Activated naive CD8-positive, alpha-beta T cell treated with anti-CD3 and anti-CD28 coated beads, Interleukin-2, amount 50 U/mL, for 16 hours (primary cell): ENCODE data around the gene PLK5.
"Not testable (repeated sequence)": the region's sequence is repeated elsewhere in the genome, so short reads cannot be mapped to it uniquely, and the experiment has no call there.

ENCODE experiments used
- DNase-seq: peaks from one replicate; pipeline ENCODE4 v3.0.0-alpha.2; 2020; ENCODE audit warnings: low read depth, low spot score

PLK5 gene

DNA sequence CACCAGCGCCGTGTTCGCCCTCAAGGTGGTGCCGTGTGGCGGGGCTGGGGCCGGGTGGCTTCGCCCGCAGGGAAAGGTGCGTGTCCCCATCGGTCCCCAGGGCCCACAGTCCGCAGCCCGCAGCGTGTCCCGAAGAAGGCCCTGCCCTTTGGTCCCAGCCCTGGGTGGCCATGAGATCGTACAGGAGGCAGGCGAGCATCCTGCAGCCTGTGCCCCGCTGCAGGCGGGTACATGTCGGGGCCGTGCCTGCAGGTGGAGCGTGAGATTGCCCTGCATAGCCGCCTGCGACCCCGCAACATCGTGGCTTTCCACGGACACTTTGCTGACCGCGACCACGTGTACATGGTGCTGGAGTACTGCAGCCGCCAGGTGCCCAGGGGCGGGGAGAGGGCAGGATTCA lies 1.5 kb downstream of the PLK5 start:
- DNase-seq: no peak

DNA sequence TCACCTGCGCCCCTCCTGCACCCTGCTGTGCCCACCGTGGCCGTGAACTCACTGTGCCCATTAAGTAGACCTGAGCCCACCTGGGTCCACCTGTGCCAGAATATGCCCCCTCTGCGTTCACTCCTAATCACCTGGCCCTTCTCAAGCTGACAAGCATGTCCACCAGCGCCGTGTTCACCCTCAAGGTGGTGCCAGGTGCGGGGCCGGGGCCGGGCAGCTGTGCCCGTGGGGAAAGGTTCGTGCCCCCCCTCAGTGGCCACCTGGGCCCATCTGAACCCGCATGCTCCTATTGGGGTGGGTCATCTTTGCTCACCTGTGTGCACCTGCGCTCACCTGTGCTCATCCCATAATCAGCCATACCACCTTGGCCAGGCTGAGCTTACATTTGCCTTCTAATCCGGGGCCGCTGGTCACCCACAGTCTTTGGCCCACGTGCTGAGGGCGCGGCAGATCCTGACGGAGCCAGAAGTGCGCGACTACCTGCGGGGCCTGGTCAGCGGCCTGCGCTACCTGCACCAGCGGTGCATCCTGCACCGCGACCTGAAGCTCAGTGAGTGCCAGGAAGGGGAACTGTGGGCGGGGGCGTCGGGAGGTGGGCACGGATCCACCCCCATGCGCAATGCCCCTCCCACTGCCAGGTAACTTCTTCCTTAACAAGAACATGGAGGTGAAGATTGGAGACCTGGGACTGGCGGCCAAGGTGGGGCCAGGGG lies 2.3 kb downstream of the PLK5 start:
- DNase-seq: no peak

DNA sequence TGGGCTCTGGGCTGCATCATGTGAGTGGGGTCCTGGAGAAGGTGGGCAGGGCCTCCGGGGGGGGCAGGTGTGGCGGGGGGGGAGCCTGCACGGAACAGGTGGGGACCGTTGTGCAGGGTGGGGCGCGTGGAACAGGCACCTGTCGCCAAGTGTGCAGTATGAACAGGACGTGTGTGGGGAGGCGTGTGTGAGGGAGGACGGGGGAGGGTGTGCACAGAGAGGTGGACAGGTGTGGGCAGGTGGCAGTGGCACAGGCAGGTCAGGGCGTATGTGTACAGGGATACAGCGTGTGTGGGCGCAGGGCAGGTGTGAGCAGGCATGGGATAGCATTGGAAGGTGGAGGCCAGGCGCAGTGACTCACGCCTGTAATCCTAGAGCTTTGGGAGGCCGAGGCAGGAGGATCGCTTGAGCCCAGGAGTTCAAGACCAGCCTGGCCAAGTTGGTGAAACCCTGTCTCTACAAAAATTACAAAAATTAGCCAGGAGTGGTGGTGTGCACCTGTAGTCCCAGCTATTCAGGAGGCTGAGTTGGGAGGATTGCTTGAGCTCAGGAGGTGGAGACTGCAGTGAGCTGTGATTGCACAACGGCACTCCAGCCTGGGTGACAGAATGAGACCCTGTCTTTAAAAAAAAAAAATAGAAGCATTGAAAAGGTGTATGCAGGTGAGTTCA lies 3.2 kb downstream of the PLK5 start:
- DNase-seq: no peak

DNA sequence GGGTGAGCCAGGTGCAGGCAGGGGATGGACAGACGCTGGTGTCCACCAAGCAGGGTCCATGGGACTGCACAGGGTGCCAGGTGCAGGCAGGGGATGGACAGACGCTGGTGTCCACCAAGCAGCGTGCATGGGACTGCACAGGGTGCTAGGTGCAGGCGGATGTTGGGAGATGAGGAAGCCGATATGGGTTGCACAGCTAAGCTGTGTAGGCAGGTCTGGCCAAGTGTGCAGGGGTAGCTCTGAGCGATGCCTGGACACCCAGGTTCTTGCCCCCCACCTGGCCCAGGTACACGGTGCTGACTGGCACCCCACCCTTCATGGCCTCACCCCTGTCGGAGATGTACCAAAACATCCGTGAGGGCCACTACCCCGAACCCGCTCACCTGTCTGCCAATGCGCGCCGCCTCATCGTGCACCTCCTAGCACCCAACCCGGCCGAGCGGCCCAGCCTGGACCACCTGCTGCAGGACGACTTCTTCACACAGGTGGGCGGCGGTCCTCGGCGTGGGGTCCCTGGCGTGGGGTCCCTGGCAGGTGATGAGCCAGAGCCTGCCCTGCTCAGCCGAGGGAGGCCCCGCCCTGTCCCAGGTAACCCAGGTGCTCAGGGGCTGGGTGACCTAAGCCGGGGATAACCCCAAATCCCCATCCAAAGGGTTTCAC lies 3.9 kb downstream of the PLK5 start:
- no peak for DNase-seq

DNA sequence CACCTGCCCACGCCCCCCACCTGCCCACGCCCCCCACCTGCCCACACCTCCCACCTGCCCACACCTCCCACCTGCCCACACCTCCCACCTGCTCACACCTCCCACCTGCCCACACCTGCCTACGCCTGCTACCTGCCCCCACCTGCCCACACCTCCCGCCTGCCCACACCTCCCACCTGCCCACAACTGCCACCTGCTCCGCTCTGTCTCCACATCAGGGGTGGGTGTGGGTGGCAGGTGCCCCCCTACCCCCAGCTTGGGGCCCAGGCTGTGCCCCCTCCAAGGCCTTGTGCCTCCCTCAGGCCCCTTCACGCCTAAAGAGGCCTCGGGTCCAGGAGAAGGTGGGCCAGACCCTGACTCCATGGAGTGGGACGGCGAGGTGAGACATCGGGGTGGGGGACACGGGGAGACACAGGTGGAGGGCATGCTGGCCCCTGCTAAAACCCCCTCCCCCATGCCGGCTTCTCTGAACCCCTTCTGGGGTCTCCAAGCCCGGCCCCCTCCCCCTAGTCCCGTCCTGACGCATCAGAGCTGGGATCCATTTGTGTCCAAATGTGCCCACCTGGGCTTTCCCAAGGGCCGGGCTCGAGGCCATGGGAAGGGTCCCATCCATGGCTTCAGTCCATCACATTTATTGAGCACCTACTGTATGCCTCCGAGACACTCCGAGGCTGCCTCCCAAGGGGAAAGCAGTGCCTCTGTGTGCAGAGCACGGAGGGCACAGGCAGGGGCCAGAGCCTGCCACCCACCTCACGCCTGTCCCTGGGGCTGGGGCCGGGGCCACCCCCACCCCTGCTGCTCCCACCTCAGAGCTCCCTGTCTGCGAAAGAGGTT lies 4.9 kb downstream of the PLK5 start:
- no peak for DNase-seq

DNA sequence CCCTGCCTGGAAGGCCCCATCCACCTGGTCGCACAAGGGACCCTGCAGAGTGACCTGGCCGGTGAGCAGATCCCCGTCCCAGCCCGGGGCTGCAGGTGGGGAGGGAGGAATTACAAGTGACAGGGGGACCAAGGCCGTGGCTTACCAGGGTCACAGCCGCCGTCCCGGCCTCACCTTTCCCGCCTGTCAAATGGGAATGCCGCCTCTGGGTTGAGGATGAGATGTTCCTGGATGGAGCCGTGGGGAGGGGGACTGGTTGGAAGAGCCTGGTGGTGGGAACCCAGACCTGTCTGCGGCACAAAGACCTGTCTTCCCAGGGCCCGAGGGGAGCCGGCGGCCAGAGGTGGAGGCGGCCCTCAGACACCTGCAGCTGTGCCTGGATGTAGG lies 5.5 kb downstream of the PLK5 start:
- no peak for DNase-seq

DNA sequence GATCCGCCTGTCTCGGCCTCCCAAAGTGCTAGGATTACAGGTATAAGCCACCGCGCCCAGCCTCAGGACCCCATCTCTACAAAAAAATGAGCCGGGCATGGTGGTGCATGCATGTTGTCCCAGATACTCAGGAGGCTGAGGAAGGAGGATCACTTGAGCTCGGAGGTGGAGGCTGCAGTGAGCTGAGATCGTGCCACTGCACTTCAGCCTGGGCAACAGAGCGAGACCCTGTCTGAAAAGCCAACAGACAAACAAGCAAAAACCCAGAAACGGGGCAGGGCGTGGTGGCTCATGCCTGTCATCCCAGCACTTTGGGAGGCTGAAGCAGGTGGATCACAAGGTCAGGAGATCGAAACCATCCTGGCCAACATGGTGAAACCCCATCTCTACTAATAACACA lies 7.0 kb downstream of the PLK5 start:
- not testable (repeated sequence) for DNase-seq

DNA sequence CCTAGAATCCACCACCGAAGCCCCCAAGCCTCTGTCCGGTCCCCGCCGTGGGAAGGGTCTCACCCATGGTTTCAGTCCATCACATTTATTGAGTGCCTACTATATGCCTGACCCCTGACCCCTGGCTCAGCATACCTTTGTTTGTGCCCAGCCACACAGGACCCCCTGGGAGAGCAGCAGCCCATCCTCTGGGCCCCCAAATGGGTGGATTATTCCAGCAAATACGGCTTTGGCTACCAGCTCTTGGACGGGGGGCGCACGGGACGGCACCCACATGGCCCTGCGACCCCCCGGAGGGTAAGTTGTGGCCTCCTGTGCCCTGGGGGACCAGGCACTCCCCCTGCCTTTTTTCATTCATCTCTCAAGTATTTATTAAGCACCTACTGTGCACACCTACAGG lies 7.7 kb downstream of the PLK5 start:
- no peak for DNase-seq

DNA sequence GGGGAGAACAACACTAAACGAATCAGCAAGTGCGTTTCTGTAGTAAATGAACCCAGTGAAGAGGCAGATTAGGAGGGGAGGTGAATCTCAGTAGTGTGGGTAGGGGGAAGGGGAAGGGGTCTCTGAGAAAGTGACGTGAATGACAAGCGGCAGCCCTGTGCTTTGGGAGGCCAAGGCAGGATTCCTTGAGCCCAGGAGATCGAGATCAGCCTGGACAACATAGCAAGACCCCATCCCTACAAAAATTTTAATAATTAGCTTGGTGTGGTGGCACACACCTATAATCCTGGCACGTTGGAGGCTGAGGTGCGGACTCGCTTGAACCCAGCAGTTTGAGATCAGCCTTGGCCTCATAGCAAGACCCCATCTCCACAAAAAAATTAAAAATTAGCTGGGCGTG lies 8.1 kb downstream of the PLK5 start:
- DNase-seq: no peak

DNA sequence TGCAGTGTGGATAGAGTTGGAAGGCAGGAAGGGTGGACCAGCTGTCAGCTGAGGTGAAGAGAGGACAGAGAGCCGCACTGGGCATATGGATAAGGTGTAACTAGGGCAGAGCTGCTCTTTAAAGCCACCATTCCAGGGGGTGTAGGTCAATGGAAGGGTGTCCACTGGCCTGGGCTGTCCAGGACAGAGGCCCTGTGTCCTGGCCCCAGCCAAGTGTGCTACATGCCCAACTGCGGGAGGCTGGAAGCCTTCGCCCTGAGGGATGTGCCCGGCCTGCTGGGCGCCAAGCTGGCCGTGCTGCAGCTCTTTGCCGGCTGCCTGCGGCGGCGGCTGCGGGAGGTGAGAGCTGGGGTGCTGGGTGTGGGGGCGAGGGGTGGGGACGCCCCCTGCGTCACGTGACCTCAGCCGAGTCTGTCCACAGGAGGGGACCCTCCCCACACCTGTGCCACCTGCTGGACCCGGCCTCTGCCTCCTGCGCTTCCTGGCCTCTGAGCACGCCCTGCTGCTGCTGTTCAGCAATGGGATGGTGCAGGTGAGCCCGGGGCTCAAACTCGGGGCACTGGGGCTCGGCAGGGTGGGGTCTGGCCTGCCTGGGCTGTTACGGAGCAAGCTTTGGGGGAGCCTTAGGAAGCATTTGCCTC lies 9.8 kb downstream of the PLK5 start:
- no peak for DNase-seq

DNA sequence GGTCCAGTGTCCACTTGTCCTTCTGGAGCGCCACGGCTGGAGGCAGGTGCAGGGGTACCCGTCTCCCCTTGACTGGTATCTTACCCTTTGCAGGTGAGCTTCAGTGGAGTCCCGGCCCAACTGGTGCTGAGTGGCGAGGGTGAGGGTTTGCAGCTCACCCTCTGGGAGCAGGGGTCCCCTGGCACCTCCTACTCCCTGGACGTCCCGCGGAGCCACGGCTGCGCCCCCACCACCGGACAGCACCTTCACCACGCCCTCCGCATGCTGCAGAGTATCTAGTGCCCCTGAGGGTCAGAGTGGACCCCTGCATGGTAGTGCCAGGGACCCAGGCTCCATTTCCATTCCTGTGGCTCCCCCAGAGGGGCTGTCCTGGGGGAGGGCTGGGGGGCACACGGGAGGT lies 11.1 kb downstream of the PLK5 start:
- DNase-seq: no peak

DNA sequence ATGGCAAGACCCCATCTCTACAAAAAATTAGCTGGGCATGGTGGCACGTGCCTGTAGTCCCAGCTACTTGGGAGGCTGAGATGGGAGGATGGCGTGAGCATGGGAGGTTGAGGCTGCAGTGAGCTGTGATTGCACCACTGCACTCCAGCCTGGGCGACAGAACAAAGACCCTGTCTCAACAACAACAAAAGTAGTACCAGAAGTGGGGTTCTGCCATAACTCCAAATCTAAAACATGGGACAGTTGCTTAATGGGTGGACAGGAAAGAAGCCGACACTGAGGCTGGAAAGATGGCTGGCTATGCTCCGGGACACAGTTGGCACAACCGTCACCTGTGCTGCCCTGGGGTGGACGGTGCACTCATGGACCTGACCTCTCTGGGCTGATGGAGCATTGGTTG lies 11.8 kb downstream of the PLK5 start:
- DNase-seq: not testable (repeated sequence)

DNA sequence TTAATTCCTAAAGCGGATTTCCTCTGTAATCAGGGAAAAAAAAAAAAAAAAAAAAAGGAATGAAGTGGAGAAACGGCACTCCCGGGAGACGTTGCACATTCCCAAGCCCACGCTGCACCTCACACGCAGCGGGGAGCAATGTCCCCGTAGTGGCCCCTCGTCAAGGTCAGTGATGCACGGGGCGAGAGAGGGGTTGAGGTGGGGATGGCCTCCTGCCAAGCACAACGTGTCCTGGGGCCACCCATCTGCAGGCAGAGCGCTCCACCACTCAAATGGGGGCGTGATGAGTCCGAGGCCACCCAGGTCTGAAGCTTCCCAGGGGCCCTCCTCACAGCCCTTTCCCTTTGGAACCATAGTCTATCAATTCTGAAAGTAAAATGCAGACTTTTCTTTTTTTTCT lies 15.1 kb downstream of the PLK5 start:
- DNase-seq: no peak

DNA sequence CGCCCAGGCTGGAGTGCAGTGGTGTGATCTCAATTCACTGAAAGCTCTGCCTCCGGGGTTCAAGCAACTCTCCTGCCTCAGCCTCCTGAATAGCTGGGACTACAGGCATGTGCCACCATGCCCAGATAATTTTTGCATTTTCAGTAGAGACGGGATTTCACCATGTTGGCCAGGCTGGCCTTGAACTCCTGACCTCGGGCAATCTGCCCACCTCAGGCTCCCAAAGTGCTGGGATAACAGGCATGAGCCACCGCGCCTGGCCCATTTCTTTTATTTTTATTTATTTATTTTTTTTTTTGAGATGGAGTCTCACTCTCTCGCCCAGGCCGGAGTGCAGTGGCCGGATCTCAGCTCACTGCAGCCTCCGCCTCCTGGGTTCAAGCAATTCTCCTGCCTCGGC lies 15.9 kb downstream of the PLK5 start:
- not testable (repeated sequence) for DNase-seq

DNA sequence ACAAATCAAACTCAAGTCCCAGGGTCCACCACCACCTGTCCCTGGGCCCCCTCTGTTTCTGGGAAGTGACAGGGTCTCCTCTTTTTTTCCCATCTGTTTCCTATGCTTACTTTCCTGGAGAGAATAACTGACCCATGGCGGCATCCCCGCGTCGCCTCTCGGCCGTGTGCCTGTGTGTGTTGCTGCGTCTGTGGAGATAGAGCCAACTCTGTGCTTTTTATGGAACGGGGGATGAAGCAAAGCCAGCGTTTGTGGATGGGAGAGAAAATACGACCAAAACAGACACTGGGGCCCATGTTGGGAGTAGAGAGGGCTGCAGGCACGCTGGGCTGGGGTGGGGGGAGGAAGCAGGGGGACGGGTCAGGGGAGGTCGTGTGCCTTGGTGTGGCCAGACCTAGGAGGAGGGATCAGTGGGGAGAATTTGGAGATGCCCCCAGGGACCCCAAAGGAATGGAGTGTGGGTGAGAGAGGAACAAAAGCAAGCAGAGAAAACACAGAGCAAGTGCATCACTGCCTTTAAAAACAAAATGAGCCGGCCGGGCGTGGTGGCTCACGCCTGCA lies 16.6 kb downstream of the PLK5 start:
- no peak for DNase-seq

DNA sequence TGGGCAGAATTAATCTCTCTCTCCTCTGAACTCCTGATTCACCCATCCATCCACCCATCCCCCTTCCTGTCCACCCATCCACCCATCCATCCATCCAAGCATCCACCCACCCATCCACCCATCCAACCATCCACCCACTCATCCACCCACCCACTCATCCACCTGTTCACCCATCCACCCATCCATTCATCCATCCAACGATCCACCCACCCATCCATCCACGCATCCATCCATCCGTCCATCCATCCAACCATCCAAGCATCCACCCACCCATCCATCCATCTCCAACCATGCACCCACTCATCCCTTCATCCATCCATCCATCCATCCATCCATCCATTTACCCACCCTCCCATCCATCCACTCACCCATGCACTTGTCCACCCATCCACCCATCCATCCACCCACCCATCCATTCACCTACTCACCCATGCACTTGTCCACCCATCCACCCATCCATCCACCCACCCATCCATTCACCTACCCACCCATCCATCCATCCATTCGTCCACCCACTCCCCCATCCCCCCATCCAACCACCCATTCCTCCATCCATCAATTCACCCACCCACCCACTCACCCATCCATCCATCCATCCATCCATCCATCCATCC lies 25.6 kb downstream of the PLK5 start:
- no peak for DNase-seq

DNA sequence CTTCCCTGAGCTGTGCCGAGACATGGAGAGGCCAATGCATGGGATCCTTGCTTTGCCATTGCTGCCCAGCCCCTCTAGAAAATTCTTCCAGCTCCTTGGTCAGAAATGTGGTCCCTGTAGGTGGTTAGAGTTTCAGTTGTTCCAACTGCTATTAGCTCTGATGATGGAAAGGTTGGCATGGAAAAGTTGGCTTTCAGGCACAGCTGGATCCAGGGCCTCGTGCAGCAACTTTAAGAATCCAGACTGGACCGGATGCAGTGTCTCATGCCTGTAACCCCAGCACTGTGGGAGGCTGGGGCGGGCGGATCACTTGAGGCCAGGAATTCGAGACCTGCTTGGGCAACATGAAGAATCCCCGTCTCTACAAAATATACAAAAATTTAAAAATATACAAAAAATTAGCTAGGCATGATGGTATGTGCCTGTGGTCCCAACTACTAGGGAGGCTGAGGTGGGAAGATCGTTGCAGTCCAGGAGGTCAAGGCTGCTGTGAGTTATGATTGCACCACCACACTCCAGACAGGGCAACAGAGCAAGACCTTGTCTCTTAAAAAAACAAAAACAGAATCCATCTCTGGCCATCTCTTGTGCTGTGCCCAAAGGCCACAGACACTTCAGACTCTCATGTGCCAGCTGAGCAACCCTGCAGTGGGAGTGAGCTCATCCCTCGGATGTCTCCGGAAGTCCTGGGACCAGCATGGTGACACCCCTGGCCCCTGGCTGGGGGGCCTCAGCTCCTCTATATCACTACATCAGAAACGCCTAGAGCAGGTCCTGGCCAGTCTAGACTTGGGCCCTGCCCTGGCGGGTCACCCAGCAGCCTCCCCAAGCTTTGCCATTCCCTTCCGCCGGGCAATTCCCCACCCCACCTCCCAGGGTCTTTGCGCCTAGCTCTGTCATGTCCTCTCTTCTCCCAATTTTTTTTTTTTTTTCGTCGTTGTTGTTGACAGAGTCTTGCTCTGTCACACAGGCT lies 27.5 kb downstream of the PLK5 start:
- no peak for DNase-seq

DNA sequence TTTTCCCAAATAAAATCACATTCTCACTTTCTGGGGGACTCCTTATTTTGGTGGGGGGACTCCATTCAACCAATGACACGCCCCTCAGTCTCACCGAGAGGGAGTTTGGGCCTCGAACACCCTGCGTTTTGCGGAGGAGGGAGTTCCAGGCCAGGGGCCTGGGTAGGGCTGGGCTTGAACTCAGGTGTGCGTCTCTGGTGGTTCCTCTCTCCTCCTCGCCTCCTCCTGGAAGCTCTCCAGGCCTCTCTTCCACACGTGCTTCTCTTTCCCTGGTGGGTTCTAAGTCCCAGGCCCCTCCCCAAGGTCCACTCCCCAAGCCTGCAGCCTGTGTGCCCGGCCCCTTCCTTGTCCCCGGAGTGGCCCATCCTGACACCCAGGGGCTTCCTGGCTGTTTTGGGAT lies 29.5 kb downstream of the PLK5 start:
- no peak for DNase-seq

DNA sequence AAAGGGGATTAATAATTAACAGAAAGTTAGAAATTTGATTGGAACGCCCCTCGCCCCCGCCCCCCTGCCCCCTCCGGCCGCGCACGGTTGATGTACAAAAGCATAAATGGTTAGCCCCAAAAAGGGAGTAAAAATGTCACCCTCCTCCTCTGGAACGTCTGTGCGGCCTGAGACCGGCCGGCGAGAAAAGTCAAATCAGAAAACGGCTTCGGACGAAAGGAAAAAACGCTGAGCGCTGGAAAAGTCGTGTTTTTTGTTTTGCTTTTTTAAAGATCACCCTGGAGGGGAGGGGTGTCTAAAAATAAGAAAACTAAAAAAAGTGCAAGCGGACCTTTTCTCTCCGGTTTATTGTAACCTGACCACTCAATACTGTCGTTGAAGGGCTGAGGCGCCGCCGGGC lies 31.1 kb downstream of the PLK5 start:
- DNase-seq: no peak
